GM23248 (cell line): ENCODE measurements around the gene FTSJ1. TPM values are rescaled to one million over a fixed set of nuclear protein-coding genes. Genes with fewer than 3 reads are reported as not detected.

ENCODE experiments used
- DNase-seq: peaks from one replicate; pipeline ENCODE4 v3.0.0-alpha.2; 2015
- H2AFZ ChIP-seq: fragments of 200-600 bp; sonication (generic); 2 replicates; pipeline ENCODE4 v1.6.1; 2016; ENCODE audit warnings: antibody characterized with exemption
- H3F3A ChIP-seq: fragments of 200-600 bp; sonication (generic); 2 replicates; pipeline ENCODE4 v1.6.1; 2016; ENCODE audit warnings: mild to moderate bottlenecking, antibody characterized with exemption, mixed run types; ENCODE audit not compliant: insufficient read depth
- H3K27ac ChIP-seq: fragments of 200-600 bp; sonication (generic); 2 replicates; pipeline ENCODE4 v1.5.1; 2016; ENCODE audit warnings: mild to moderate bottlenecking
- H3K27me3 ChIP-seq: fragments of 200-600 bp; sonication (generic); replicated peaks from 2 replicates; pipeline ENCODE4 v1.6.1; 2016; ENCODE audit warnings: mild to moderate bottlenecking; ENCODE audit not compliant: insufficient read depth
- H3K36me3 ChIP-seq: fragments of 200-600 bp; sonication (generic); 2 replicates; pipeline ENCODE4 v1.6.1; 2016; ENCODE audit warnings: low read depth, mild to moderate bottlenecking
- H3K4me1 ChIP-seq: fragments of 200-600 bp; sonication (generic); 2 replicates; pipeline ENCODE4 v1.6.1; 2016; ENCODE audit warnings: mild to moderate bottlenecking; ENCODE audit not compliant: insufficient read depth
- H3K4me2 ChIP-seq: fragments of 200-600 bp; sonication (generic); one replicate; pipeline ENCODE4 v1.6.1; 2016; ENCODE audit warnings: mild to moderate bottlenecking; ENCODE audit not compliant: unreplicated experiment
- H3K4me3 ChIP-seq: fragments of 200-600 bp; sonication (generic); 2 replicates; pipeline ENCODE4 v1.5.1; 2016; ENCODE audit warnings: mild to moderate bottlenecking
- H3K79me2 ChIP-seq: fragments of 200-600 bp; sonication (generic); 2 replicates; pipeline ENCODE4 v1.6.1; 2016; ENCODE audit warnings: mild to moderate bottlenecking; ENCODE audit not compliant: insufficient read depth
- H3K9ac ChIP-seq: fragments of 200-600 bp; sonication (generic); 2 replicates; pipeline ENCODE4 v1.6.1; 2016; ENCODE audit warnings: mild to moderate bottlenecking
- H3K9me2 ChIP-seq: fragments of 200-600 bp; sonication (generic); 2 replicates; pipeline ENCODE4 v1.6.1; 2016; ENCODE audit warnings: mixed run types, mild to moderate bottlenecking, moderate library complexity; ENCODE audit not compliant: insufficient read depth
- H3K9me3 ChIP-seq: fragments of 200-600 bp; sonication (generic); one replicate; pipeline ENCODE4 v1.6.1; 2017; ENCODE audit warnings: low read depth
- H4K20me1 ChIP-seq: fragments of 200-600 bp; sonication (generic); 2 replicates; pipeline ENCODE4 v1.6.0; 2016; ENCODE audit not compliant: insufficient read depth
- EZH2 ChIP-seq: fragments of 200-600 bp; sonication (generic); IDR thresholded peaks from 2 replicates; pipeline ENCODE4 v1.6.1; 2018; ENCODE audit warnings: antibody characterized with exemption, mild to moderate bottlenecking; ENCODE audit not compliant: insufficient read depth, poor library complexity, severe bottlenecking
- EZH2phosphoT487 ChIP-seq: fragments of 200-600 bp; sonication (generic); IDR thresholded peaks from 2 replicates; pipeline ENCODE4 v1.6.1; 2018; ENCODE audit warnings: antibody characterized with exemption, moderate library complexity, mild to moderate bottlenecking, low read depth; ENCODE audit not compliant: insufficient read depth
- WGBS, 2 experiments: methylation state at CpG; one replicate each; pipeline ENCODE4 v1.1.6; 2015 to 2017; ENCODE audit warnings: low lambda C conversion rate in 2 of 2, low coverage in 1 of 2; ENCODE audit errors: missing lambda C conversion rate in 2 of 2; 5-methylcytosine and 5-hydroxymethylcytosine counted together
- in situ Hi-C: fragments of 300-500 bp; cut with MboI; formaldehyde crosslinking; loops from 2 replicates; pipeline ENCODE4 v1.15.0; 2020
- polyA plus RNA-seq: library from polyadenylated mRNA; unstranded; fragments of >200 nt; fragmentation: Nextera tagmentation; extraction: Ambion mirVana; gene quantifications from 2 replicates; pipeline ENCODE4 v1.2.1, GENCODE V29; 2016
- total RNA-seq: library from RNA; depleted of rRNA; stranded (reverse); fragments of >200 nt; shearing (Covaris generic); gene quantifications from 2 replicates; pipeline ENCODE4 v1.2.3, GENCODE V29; 2014

Gene FTSJ1
- total and polyA plus RNA-seq, 2 experiments from 2014 or later: 64.9 to 95.2 TPM

DNA sequence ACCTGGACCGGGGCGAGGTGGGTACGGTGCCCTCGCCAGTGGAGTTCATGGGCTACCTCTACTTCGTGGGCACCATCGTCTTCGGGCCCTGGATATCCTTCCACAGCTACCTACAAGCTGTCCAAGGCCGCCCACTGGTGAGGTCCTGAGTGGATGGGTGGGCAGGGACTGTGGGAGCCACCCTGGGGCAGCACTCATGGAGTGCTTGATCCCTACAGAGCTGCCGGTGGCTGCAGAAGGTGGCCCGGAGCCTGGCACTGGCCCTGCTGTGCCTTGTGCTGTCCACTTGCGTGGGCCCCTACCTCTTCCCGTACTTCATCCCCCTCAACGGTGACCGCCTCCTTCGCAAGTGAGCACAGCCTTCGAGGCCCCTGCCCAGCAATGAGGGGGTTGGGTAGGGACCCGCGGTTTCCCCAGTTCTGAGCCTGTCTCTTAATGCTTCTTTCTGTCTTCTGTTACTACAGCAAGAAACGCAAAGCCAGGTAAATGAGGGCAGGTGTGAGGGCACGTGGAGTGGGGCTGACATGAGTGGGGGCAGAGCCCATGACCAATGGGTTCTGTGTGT, 36.5 kb downstream of the FTSJ1 start:
- Histone ChIP-seq H3K4me3 (no peak overlapping the region), H3F3A (no peaks in the 10 kb centered on the region), H4K20me1 (no peaks in the 10 kb centered on the region), H3K27ac (no peak overlapping the region), H2AFZ (no peak overlapping the region), H3K79me2 (no peaks in the 10 kb centered on the region), H3K9me2 (no peaks in the 10 kb centered on the region), H3K27me3 (no peaks in the 10 kb centered on the region), H3K4me2 (no peak overlapping the region), H3K9ac (no peak overlapping the region), H3K36me3 (no peaks in the 10 kb centered on the region), H3K9me3 (no peaks in the 10 kb centered on the region), H3K4me1 (no peaks in the 10 kb centered on the region)
- 96 to 100% methylated on average over 10 to 19 of the region's 20 CpGs for whole genome bisulfite sequencing, 2 experiments
- no peak for DNase-seq
- TF ChIP-seq EZH2phosphoT487 (no peak), EZH2 (no peak)
- in situ Hi-C loops: no loop called here

DNA sequence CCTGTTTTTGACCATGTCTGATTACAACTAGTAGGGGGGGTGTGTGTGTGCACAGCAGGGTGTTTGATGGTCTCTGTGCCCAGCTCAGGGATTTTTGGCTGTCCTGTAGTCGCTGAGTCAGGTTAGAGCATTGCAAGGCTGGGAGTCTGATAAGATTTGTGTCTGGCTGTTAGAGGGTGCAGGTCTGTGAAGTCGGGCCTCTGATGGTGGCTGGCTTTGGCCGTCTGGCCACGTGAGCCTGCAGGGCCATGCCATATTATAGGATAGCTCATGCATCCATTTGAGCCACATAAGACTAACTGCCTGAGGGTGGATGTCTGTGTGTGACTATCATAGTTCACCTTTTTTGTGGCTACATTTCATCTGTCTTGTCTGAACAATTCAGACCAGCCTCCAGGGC, 37.7 kb downstream of the FTSJ1 start:
- H3K4me2 ChIP-seq: no peak overlapping the region
- no peaks in the 10 kb centered on the region for H3K9me3 ChIP-seq
- H4K20me1 ChIP-seq: no peaks in the 10 kb centered on the region
- no peak overlapping the region for H3K9ac ChIP-seq
- H3K9me2 ChIP-seq: no peaks in the 10 kb centered on the region
- in situ Hi-C loops: no loop called here
- no peaks in the 10 kb centered on the region for H3F3A ChIP-seq
- TF ChIP-seq EZH2 (no peak), EZH2phosphoT487 (no peak)
- no peak for DNase-seq
- no peak overlapping the region for H2AFZ ChIP-seq
- H3K4me3 ChIP-seq: no peak overlapping the region
- no peaks in the 10 kb centered on the region for H3K79me2 ChIP-seq
- no peaks in the 10 kb centered on the region for H3K36me3 ChIP-seq
- WGBS, 2 experiments: 93 to 100% methylated on average over 2 to 4 of the region's 4 CpGs
- H3K4me1 ChIP-seq: no peaks in the 10 kb centered on the region
- no peaks in the 10 kb centered on the region for H3K27me3 ChIP-seq
- no peak overlapping the region for H3K27ac ChIP-seq

DNA sequence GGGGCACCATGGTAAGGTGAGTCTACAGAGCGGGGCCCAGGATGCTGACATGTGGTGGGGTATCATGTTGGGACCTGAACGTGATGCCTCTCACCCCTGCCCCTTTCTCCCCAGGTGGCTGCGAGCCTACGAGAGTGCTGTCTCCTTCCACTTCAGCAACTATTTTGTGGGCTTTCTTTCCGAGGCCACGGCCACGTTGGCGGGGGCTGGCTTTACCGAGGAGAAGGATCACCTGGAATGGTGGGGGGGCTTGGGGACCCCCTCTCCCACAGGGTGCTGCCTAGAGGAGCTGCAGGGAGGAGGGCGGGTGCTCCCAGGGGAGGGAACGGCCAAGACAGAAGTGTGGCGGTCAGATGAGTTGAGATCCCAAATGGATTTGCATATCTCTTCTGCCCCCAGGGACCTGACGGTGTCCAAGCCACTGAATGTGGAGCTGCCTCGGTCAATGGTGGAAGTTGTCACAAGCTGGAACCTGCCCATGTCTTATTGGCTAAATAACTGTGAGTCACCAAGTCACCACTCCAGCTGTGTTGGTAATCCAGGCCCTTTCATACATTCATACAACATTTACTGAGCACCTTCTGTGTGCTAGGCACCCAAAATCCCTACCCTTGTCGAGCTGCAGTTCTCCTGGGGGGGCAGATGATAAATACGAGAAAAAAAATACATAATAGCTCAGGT, 38.3 kb downstream of the FTSJ1 start:
- H3K4me1 ChIP-seq: no peaks in the 10 kb centered on the region
- no peaks in the 10 kb centered on the region for H3K79me2 ChIP-seq
- H3K27ac ChIP-seq: no peak overlapping the region
- WGBS, 2 experiments: 86 to 93% methylated on average over 10 of the region's 16 CpGs
- no peaks in the 10 kb centered on the region for H3K9me2 ChIP-seq
- no peaks in the 10 kb centered on the region for H3K36me3 ChIP-seq
- no peak overlapping the region for H3K9ac ChIP-seq
- no peaks in the 10 kb centered on the region for H3K9me3 ChIP-seq
- H3K4me3 ChIP-seq: no peak overlapping the region
- TF ChIP-seq EZH2 (no peak), EZH2phosphoT487 (no peak)
- H3F3A ChIP-seq: no peaks in the 10 kb centered on the region
- no peaks in the 10 kb centered on the region for H4K20me1 ChIP-seq
- in situ Hi-C loops: no loop called here
- H3K4me2 ChIP-seq: no peak overlapping the region
- no peak for DNase-seq
- H3K27me3 ChIP-seq: no peaks in the 10 kb centered on the region
- H2AFZ ChIP-seq: no peak overlapping the region

DNA sequence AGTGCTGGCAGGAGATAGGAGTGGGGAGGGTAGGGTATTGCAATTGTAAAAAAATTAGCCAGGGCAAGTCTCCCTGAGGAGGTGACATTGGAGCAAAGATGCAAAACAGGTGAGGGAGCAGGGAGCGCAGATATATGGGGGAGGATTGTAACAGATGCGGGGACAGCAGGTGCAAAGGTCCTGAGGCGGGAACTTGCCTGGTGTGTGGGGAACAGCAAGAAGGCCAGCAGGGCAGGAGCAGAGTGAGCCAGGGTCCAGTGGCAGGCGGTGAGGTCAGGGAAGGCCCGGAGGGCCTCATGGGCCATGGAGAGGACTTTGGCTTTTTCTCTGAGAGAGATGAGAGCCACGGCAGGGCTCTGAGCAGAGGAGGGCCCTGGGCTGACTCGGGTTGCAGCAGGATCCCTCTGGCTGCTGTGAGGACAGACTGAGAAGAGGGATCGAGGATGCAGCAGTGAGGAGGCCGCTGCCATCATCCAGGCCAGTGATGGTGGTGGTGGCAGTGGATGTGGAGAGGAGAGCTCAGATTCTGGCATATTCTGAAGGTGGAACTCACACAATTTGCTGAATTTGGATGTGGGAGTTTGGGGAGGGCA, 39.0 kb downstream of the FTSJ1 start:
- no peak for TF ChIP-seq EZH2phosphoT487
- no peak for TF ChIP-seq EZH2
- H3K9me2 ChIP-seq: no peaks in the 10 kb centered on the region
- H3K9ac ChIP-seq: no peak overlapping the region
- in situ Hi-C loops: no loop called here
- H4K20me1 ChIP-seq: no peaks in the 10 kb centered on the region
- H3K4me3 ChIP-seq: no peak overlapping the region
- DNase-seq: no peak
- H2AFZ ChIP-seq: no peak overlapping the region
- H3F3A ChIP-seq: no peaks in the 10 kb centered on the region
- H3K36me3 ChIP-seq: no peaks in the 10 kb centered on the region
- H3K79me2 ChIP-seq: no peaks in the 10 kb centered on the region
- H3K27me3 ChIP-seq: no peaks in the 10 kb centered on the region
- 92 to 100% methylated on average over 1 to 7 of the region's 9 CpGs for WGBS, 2 experiments
- H3K27ac ChIP-seq: no peak overlapping the region
- no peak overlapping the region for H3K4me2 ChIP-seq
- no peaks in the 10 kb centered on the region for H3K4me1 ChIP-seq
- H3K9me3 ChIP-seq: no peaks in the 10 kb centered on the region
